Measurements from ENCODE around the gene CTNND1. TPM values are rescaled to one million over a fixed set of nuclear protein-coding genes. Genes with fewer than 3 reads are reported as not detected.

CTNND1 gene
- total and polyA plus RNA-seq, 7 experiments from 2014 or later = 0.80 to 32.0 (median 13.4) TPM

GRCh38 chr11:57752954-57753353 lies 8.6 kb upstream of the CTNND1 start:
- intact Hi-C loops (cut with micrococcal nuclease) = no loop called here
- Histone ChIP-seq H3K27me3 (ENCODE audit: control insufficient read depth in 2 of 2, insufficient read depth in 2 of 2, low read length in 2 of 2) (no peaks in the 10 kb centered on the region), H3K9me3 (ENCODE audit: control insufficient read depth in 2 of 3, low read length in 3 of 3) (no peaks in the 10 kb centered on the region), H3K36me3 (ENCODE audit: control insufficient read depth in 2 of 3, insufficient read depth in 3 of 3, low read length in 3 of 3) (peaks cover 0 to 4% (median 0%) of the 10 kb centered on the region in 3 experiments), H3K27ac (ENCODE audit: low read depth, low read length) (no peak overlapping the region), H3K4me1 (ENCODE audit: control insufficient read depth in 2 of 2, insufficient read depth in 2 of 2, low read length in 2 of 2) (peaks cover 0 to 3% of the 10 kb centered on the region in 2 donors), H3K4me3 (ENCODE audit: low read length) (no peak overlapping the region)
- CTCF ChIA-PET = interaction anchor here (0.6 to 3.5 kb wide), 2 partner anchors 47 to 50 kb away, joined by 7 to 30 read pairs; no protein-coding TSS in a partner anchor
- no peaks in the 10 kb centered on the region for H3K27me3 Mint-ChIP-seq
- ATAC-seq (no peak), DNase-seq (no peak)
- H3K36me3 Mint-ChIP-seq = peaks cover 0 to 6% (median 4%) of the 10 kb centered on the region in 5 donors
- no peak overlapping the region for H3K4me3 Mint-ChIP-seq
- peaks cover 2 to 22% (median 19%) of the 10 kb centered on the region in 7 donors for H3K4me1 Mint-ChIP-seq
- H3K27ac Mint-ChIP-seq = peak overlapping the region in 1 of 9 donors; percentile 11
- H3K9me3 Mint-ChIP-seq = no peaks in the 10 kb centered on the region
- POLR2A ChIA-PET = interaction anchor here (1.3 kb wide), 1 partner anchor 37 kb away, joined by 4 read pairs; no protein-coding TSS in a partner anchor

- Mint-ChIP-seq H3K27ac (peak overlapping the region in 3 of 9 donors; percentile 1 to 15 (median 12)), H3K4me3 (no peak overlapping the region), H3K4me1 (peaks cover 9 to 28% (median 21%) of the 10 kb centered on the region in 7 donors), H3K9me3 (no peaks in the 10 kb centered on the region), H3K36me3 (peaks cover 0 to 4% (median 0%) of the 10 kb centered on the region in 5 donors), H3K27me3 (peaks cover 0 to 5% (median 0%) of the 10 kb centered on the region in 5 donors)
- Histone ChIP-seq H3K4me1 (ENCODE audit: control insufficient read depth in 2 of 2, insufficient read depth in 2 of 2, low read length in 2 of 2) (peaks cover 0 to 4% of the 10 kb centered on the region in 2 donors), H3K36me3 (ENCODE audit: control insufficient read depth in 2 of 3, insufficient read depth in 3 of 3, low read length in 3 of 3) (no peaks in the 10 kb centered on the region), H3K27ac (ENCODE audit: low read depth, low read length) (no peak overlapping the region), H3K9me3 (ENCODE audit: control insufficient read depth in 2 of 3, low read length in 3 of 3) (no peaks in the 10 kb centered on the region), H3K4me3 (ENCODE audit: low read length) (no peak overlapping the region), H3K27me3 (ENCODE audit: control insufficient read depth in 2 of 2, insufficient read depth in 2 of 2, low read length in 2 of 2) (no peaks in the 10 kb centered on the region)
- no peak for DNase-seq
- ChIA-PET CTCF (interaction anchor here (0.9 to 2.3 kb wide), 2 partner anchors 31 to 43 kb away, joined by 4 to 14 read pairs; no protein-coding TSS in a partner anchor), POLR2A (interaction anchor here (0.9 to 1.2 kb wide), 4 partner anchors 11 to 42 kb away, joined by 3 to 4 read pairs (median 4); no protein-coding TSS in a partner anchor)
- no peak for ATAC-seq
- intact Hi-C loops (cut with micrococcal nuclease) = no loop called here
These were observed 3.4 kb upstream of the CTNND1 start for GRCh38 chr11:57758174-57758573.

GRCh38 chr11:57762235-57762861 lies 746 bp downstream of the CTNND1 start:
- ATAC-seq (no peak), DNase-seq (no peak)
- H3K27me3 Mint-ChIP-seq = peaks cover 0 to 5% (median 0%) of the 10 kb centered on the region in 5 donors
- no peaks in the 10 kb centered on the region for H3K36me3 ChIP-seq (ENCODE audit: control insufficient read depth in 2 of 3, insufficient read depth in 3 of 3, low read length in 3 of 3)
- ChIA-PET POLR2A (no interaction called here), CTCF (interaction anchor here (0.7 to 2.9 kb wide), 2 partner anchors 32 to 39 kb away, joined by 3 to 14 read pairs; no protein-coding TSS in a partner anchor)
- H3K27ac ChIP-seq (ENCODE audit: low read depth, low read length) = no peak overlapping the region
- no peaks in the 10 kb centered on the region for H3K27me3 ChIP-seq (ENCODE audit: control insufficient read depth in 2 of 2, insufficient read depth in 2 of 2, low read length in 2 of 2)
- H3K4me1 ChIP-seq (ENCODE audit: control insufficient read depth in 2 of 2, insufficient read depth in 2 of 2, low read length in 2 of 2) = peaks cover 0 to 11% of the 10 kb centered on the region in 2 donors
- intact Hi-C loops (cut with micrococcal nuclease) = no loop called here
- H3K9me3 Mint-ChIP-seq = no peaks in the 10 kb centered on the region
- peak overlapping the region in 5 of 9 donors; percentile 20 to 52 (median 45) for H3K27ac Mint-ChIP-seq
- peaks cover 0 to 12% (median 0%) of the 10 kb centered on the region in 5 donors for H3K36me3 Mint-ChIP-seq
- H3K9me3 ChIP-seq (ENCODE audit: control insufficient read depth in 2 of 3, low read length in 3 of 3) = no peaks in the 10 kb centered on the region
- peak overlapping the region in 8 of 10 donors; percentile 7 to 65 (median 37) for H3K4me3 Mint-ChIP-seq
- H3K4me1 Mint-ChIP-seq = peaks cover 17 to 39% (median 28%) of the 10 kb centered on the region in 7 donors
- no peak overlapping the region for H3K4me3 ChIP-seq (ENCODE audit: low read length)

GRCh38 chr11:57763568-57763967 lies 2.0 kb downstream of the CTNND1 start:
- peak overlapping the region in 6 of 9 donors; percentile 3 to 58 (median 16) for H3K27ac Mint-ChIP-seq
- H3K36me3 Mint-ChIP-seq = peaks cover 0 to 14% (median 0%) of the 10 kb centered on the region in 5 donors
- no peaks in the 10 kb centered on the region for H3K9me3 Mint-ChIP-seq
- Histone ChIP-seq H3K9me3 (ENCODE audit: control insufficient read depth in 2 of 3, low read length in 3 of 3) (no peaks in the 10 kb centered on the region), H3K4me3 (ENCODE audit: low read length) (no peak overlapping the region), H3K27me3 (ENCODE audit: control insufficient read depth in 2 of 2, insufficient read depth in 2 of 2, low read length in 2 of 2) (no peaks in the 10 kb centered on the region), H3K36me3 (ENCODE audit: control insufficient read depth in 2 of 3, insufficient read depth in 3 of 3, low read length in 3 of 3) (no peaks in the 10 kb centered on the region), H3K4me1 (ENCODE audit: control insufficient read depth in 2 of 2, insufficient read depth in 2 of 2, low read length in 2 of 2) (peaks cover 0 to 11% of the 10 kb centered on the region in 2 donors), H3K27ac (ENCODE audit: low read depth, low read length) (no peak overlapping the region)
- H3K27me3 Mint-ChIP-seq = peaks cover 0 to 5% (median 0%) of the 10 kb centered on the region in 5 donors
- DNase-seq = no peak
- ChIA-PET CTCF (interaction anchor here (2.9 kb wide), 2 partner anchors 37 to 38 kb away, joined by 14 read pairs; no protein-coding TSS in a partner anchor), POLR2A (no interaction called here)
- intact Hi-C loops (cut with micrococcal nuclease) = no loop called here
- peak overlapping the region in 4 of 10 donors; percentile 1 to 54 (median 20) for H3K4me3 Mint-ChIP-seq
- ATAC-seq = no peak
- H3K4me1 Mint-ChIP-seq = peaks cover 15 to 38% (median 25%) of the 10 kb centered on the region in 7 donors

GRCh38 chr11:57764021-57764420 lies 2.4 kb downstream of the CTNND1 start:
- no peak overlapping the region for H3K27ac ChIP-seq (ENCODE audit: low read depth, low read length)
- no peak overlapping the region for H3K4me3 ChIP-seq (ENCODE audit: low read length)
- Mint-ChIP-seq H3K9me3 (no peaks in the 10 kb centered on the region), H3K27me3 (peaks cover 0 to 5% (median 0%) of the 10 kb centered on the region in 5 donors), H3K27ac (peak overlapping the region in 4 of 9 donors; percentile 3 to 57 (median 10)), H3K4me1 (peaks cover 15 to 38% (median 25%) of the 10 kb centered on the region in 7 donors), H3K36me3 (peaks cover 0 to 14% (median 0%) of the 10 kb centered on the region in 5 donors), H3K4me3 (peak overlapping the region in 1 of 10 donors; percentile 1)
- POLR2A ChIA-PET = interaction anchor here (0.6 to 1.3 kb wide), 2 partner anchors 22 to 99 kb away, joined by 4 to 5 read pairs; no protein-coding TSS in a partner anchor
- ATAC-seq (no peak), DNase-seq (no peak)
- no peaks in the 10 kb centered on the region for H3K9me3 ChIP-seq (ENCODE audit: control insufficient read depth in 2 of 3, low read length in 3 of 3)
- H3K27me3 ChIP-seq (ENCODE audit: control insufficient read depth in 2 of 2, insufficient read depth in 2 of 2, low read length in 2 of 2) = no peaks in the 10 kb centered on the region
- peaks cover 0 to 11% of the 10 kb centered on the region in 2 donors for H3K4me1 ChIP-seq (ENCODE audit: control insufficient read depth in 2 of 2, insufficient read depth in 2 of 2, low read length in 2 of 2)
- intact Hi-C loops (cut with micrococcal nuclease) = no loop called here
- CTCF ChIA-PET = interaction anchor here (2.9 kb wide), 1 partner anchor 37 kb away, joined by 14 read pairs; no protein-coding TSS in a partner anchor
- H3K36me3 ChIP-seq (ENCODE audit: control insufficient read depth in 2 of 3, insufficient read depth in 3 of 3, low read length in 3 of 3) = no peaks in the 10 kb centered on the region

- Mint-ChIP-seq H3K27me3 (peaks cover 0 to 5% (median 0%) of the 10 kb centered on the region in 5 donors), H3K27ac (no peak overlapping the region), H3K4me1 (peaks cover 15 to 38% (median 25%) of the 10 kb centered on the region in 7 donors), H3K9me3 (no peaks in the 10 kb centered on the region), H3K4me3 (no peak overlapping the region), H3K36me3 (peaks cover 0 to 18% (median 3%) of the 10 kb centered on the region in 5 donors)
- ChIA-PET POLR2A (interaction anchor here (0.6 to 1.3 kb wide), 2 partner anchors 22 to 99 kb away, joined by 4 to 5 read pairs; no protein-coding TSS in a partner anchor), CTCF (interaction anchor here (2.9 kb wide), 1 partner anchor 36 kb away, joined by 14 read pairs; no protein-coding TSS in a partner anchor)
- intact Hi-C loops (cut with micrococcal nuclease) = no loop called here
- H3K27ac ChIP-seq (ENCODE audit: low read depth, low read length) = no peak overlapping the region
- no peak for DNase-seq
- no peaks in the 10 kb centered on the region for H3K9me3 ChIP-seq (ENCODE audit: control insufficient read depth in 2 of 3, low read length in 3 of 3)
- no peak for ATAC-seq
- no peaks in the 10 kb centered on the region for H3K36me3 ChIP-seq (ENCODE audit: control insufficient read depth in 2 of 3, insufficient read depth in 3 of 3, low read length in 3 of 3)
- no peak overlapping the region for H3K4me3 ChIP-seq (ENCODE audit: low read length)
- H3K4me1 ChIP-seq (ENCODE audit: control insufficient read depth in 2 of 2, insufficient read depth in 2 of 2, low read length in 2 of 2) = peaks cover 0 to 11% of the 10 kb centered on the region in 2 donors
- H3K27me3 ChIP-seq (ENCODE audit: control insufficient read depth in 2 of 2, insufficient read depth in 2 of 2, low read length in 2 of 2) = no peaks in the 10 kb centered on the region
These were observed 3.0 kb downstream of the CTNND1 start for GRCh38 chr11:57764566-57764965.

All from naive thymus-derived CD4-positive, alpha-beta T cell (primary cell).